Measurements from ENCODE around the gene RBM19.

RBM19 gene

DNA sequence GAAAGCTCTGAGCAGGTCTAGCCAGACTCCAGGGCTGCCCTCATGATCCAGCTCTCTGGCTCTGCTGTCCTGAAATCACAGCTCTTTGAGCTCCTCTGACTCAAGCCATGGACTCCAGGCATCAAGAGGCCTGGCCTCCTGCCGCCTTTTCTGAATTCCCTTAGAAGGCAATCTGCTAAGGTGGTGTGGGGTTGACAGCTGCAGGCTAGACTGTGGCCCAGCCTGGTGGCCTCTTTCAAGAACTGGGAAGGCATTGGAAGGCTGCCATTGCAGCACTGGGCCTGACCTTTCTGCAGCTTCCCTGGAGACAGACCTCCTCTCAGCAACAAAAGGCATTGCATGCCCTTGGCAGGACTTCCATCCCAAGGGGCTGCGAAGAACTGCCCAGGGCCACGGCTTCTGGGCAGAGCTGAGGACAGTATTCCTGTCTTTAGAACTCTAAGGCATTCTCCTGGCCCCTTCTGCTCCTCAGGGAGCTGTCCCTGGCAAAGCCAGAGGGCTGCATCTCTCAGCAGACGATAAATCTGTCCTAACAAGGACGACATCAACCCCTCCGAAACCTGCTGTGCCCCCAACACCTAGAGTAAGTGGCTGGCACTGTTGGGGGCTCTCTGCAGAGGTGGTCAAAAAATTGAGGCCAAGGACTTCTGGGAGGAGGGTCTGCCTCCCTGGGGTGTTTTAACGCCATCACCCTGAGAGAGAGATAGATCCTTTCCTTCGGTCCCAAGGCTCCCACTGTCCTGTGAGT, 115.6 kb downstream of the RBM19 start:
- no peak for DNase-seq

DNA sequence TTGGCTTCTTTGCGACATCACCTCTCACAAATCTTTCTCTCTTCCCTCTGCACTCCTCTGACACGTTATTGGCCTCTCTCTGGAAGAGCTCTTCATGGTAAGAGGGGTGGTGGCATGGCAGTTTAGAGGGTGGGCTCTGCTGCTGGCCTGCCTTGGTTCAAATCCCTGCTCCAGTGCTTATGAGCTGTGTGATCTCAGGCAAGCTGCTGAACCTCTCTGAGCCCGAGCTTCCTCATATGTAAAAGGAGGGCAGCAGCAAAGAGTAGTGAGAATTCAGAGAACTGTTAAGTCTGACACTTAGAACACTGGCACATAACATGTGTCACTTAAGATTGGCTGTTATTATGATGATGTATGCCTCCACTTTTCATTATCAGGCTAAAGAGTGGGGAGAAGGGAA, 118.3 kb downstream of the RBM19 start:
- no peak for DNase-seq

DNA sequence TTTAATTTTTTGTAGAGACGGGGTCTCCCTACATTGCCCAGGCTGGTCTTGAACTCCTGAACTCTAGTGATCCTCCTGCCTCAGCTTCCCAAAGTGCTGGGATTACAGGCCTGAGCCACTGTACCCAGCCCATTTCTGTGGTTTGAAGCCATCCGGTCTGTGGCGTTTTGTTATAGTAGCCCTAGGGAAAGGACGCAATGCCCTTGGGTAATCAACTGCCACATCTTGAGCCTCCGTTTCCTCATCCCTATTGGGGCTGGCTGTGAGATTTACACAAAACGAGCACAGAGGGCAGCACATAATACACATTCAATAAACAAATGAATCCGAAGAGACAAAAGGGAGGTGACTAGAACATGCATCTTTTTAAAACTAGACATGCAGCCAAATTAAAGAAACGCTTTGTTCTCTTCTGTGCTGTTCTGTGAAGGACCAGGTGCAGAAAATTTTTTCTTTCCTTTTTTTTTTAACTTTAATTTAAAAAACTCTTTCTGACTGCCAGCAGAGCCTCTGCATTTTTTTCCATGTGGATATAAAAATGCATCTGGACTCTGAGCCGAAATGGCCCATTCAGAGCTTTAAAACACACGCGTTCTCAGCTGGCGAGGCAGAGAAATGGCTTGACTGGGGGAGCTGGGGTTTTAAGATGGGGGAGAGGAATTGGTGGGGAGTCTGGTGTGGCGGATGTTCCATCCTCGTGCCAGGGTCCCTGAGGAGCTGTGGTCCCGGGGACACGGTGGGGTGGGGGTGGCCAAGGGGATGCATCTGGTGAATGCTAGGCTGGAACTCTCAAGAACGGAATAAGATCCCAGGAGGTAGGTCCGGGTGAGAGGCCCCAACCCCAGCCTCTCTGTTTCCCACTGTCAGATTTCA, 119.0 kb downstream of the RBM19 start:
- DNase-seq = no peak

DNA sequence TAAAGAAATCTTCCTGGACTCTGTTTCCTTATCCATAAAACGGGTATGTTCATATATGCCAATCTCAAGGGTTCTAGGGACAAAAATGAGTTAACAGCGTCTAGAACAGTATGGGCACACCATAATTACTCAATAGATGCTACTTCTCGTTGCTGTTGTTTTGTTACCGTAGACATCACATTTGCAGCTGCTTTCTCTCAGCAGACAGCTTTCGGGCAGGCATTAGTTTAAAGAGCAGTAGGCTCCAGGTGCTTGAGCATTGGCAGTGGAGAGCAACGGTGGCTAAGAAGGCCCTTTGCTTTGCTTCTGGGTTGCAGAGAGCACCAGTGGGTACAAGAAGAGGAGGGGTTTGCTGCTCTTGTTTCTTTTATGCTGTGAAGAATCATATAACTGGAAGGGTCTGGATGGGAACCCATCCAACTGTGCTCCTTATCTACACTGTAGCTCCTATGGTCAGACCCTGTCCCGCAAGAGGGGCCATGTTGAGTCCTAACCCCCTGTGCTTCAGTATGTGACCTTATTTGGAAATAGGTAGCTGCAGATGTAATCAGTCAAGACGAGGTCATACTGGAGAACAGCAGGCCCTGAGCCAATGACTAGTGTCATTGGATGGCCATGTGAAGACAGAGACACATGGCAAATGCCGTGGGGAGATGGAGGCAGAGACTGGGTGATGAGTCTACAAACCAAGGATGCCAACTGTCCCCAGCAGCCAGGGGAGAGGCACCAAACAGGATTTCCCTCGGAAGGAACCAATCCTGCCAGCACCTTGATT, 120.0 kb downstream of the RBM19 start:
- DNase-seq = no peak

DNA sequence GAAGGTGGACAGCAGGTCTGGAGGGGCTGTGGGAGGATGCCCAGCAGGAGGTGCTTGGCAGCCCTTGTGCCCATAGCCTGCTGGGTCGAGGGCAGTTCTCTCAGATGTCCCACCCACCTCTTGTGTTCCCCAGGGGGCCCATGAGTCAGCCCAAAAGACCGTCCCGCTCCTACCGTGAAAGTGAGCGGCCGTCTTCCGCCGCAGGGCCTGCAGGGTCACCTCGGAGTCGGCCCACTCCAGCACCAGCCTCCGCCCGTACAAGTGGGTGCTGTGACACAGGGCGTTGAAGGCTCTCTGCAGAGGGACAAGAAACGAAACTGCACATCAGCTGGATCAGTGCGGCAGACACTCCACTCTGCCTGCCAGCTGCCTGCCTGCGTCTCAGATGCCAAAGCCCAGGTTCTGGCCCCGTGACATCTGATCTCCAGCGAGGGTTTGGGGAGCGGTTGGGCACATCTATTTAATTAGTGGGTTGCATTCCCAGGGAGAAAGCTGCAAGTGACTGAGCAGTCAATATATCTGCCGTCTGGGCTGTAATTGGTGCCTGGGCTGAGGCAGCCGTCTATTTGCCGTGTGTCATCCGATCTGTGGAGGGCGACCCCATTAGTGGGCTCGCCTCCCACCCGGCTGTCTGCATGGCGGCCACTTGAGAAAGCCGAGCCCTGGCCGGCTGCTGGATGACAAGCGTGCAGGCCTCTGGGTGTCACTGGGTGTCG, 121.5 kb downstream of the RBM19 start:
- no peak for DNase-seq

DNA sequence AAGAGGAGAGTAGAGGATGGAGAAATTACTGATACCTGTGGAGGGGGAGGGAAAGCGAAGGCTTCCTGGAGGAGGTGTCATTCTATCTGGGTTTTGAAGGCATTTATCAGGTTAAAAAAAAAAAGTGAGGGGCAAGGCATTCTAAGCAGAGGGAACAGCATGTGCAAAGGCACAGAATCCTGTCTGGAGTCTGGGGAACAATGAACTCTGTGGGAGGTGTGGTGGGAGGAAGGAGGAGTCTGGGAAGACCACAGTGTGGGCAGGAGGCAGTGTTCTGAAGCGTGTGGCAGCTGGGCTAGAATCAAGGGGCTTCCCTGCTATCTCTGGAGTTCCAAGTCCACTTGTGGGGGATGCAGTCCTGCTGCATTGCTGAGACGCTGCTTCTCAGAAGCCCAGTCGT, 123.4 kb downstream of the RBM19 start:
- no peak for DNase-seq

DNA sequence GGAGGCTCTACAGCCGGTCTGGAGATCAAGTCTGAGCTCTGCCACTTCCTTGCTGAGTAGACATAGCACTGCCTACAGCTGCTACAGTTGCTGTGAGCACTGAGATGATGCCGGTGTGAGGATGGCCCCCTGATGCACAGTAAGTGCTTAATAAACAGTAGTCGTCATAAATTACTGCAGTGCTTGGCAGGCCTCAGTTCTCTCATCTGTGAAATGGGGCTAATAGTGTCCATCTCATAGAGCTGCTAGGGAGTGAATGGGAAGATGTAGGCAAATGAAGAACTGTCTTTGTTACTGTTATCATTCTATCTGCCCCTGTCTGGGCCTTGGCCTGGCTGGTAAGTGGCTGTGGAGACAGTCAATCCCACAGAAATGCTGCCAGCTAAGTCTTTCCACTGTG, 124.3 kb downstream of the RBM19 start:
- no peak for DNase-seq

DNA sequence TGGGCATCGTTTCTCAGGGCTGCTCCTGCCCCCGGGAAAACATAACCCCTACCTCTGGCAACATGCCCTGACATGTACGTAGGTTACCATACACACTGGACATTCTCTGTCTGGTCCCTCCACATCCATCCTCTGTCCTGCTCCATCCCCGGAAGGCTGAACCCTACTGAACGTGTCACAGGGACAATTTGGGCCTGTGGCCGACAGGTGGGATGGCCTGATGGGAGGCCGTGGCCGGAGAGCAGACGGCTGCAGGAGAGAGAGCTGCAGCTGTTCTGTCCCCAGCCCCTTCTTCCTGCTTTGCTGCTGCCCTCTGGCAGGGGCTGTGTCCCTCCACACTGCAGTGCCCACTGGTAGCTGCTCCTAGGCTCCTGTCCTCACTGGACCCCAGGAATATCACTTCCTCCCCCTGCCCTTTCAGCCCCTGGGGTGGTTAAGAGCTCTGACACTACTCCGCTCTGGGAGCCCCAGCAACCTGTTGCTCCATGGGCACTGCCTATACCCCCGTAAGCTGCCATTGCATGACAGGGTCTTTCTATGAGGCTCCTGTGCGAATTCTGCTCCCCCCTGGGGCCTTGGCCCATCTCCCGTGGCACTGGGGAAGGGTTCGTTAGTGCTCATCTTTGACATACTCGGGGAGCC, 125.6 kb downstream of the RBM19 start:
- no peak for DNase-seq

DNA sequence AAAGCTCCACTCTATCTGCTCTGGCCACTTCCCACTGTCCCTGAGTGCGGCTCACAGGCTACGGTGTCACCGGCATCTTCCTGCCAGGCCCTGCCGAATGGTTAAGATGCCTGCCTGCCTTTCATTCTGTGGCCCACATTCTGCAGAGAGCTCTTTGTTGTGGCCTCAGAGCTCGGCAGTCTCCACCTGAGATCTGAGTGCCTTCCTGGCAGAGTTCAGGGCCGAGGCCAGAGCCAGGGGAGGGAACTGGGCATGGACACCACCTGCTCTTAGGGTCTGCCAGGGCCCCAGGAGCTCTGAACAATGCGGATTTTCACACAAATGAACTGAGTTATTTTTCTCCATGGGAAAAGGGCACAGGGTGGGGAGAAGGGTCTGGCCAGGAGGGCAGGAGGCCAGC, 127.2 kb downstream of the RBM19 start:
- no peak for DNase-seq

DNA sequence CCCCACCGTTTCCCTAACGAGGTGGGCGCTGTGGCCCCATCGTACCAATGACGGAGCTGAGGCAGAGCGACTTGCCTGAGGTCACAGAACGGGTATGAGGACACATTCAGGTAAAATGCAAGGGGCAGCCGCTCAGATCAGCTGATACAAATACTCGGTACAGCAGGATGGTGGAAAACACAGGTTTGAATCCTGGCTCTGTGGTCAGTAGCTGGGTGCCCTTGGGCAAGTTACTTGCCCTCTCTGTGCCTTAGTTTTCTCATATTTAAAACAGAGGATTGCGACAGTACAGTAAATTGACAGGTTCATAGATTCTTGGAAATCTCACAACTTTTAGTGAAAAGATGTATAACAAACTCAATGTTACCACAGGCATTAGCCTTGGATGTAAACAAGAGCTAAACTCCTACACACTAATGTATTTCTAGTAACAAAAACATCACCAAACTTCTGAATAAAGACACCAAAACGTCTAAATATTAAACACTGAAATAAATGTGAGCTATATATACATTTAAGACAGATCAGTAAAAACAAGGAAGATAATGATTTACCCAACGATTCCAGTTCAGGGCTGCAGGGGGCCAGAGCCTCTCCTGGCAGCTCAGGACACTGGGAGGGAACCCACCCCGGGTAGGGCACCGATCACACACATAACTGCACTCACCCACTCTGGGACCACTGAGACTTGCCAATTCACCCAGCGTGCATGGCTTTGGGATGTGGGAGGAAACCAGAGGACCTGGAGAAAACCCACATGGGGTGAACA, 128.4 kb downstream of the RBM19 start:
- no peak for DNase-seq

DNA sequence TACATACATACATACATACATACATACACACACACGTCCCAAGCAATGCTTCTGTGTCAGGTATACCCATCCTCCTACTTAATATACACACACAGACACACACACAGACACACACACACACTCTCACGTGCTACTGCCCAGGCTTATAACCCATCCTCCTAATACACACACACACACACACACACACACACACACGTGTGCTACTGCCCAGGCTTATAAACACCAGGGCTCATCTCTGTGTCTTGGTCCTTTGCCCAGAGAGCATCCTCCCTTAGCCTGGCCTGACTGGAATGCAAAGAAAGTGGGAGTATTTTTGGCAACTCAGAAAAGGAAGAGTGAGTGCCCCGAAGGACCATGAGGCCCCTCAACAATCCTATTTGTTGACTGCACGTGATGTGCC, 129.0 kb downstream of the RBM19 start:
- no peak for DNase-seq

DNA sequence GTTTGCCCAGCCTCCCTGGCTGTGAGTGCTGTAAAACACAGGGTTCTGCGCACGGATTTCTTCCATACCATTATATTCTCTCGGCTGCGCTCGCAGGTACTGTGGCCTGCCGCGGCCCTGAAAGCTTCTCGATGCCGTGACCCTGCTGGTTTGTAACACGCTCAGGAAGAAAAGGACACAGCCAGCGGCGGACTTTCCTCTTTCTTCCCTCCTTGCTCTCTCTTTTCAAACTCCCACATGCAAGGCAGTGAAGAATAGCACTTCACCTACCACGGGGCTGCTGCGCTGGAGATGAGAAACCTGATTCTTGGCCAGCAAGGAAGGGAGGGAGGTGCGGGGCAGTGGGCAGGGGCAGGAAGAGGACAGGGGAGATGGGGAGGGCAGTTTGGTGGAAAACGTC, 130.2 kb downstream of the RBM19 start:
- no peak for DNase-seq

DNA sequence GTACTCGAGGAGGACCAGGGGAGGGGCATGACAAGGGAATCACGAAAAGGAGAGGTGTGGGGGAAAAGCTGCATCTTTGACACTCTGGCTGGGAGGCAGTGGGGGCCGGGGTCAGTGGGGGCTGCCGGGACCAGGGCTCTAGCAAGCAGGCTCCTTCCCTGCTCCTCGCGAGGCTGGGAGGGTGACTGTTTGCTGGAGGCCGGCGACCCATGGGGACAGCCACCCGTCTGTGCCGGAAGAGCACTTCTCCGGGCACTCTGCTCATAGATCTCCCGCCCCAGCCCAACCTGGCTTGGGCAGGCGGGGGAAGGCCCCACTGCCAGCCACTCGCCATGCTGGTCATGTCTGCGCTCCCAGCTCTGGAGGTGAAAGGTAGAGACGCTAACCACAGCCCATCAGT, 130.7 kb downstream of the RBM19 start:
- DNase-seq = no peak

DNA sequence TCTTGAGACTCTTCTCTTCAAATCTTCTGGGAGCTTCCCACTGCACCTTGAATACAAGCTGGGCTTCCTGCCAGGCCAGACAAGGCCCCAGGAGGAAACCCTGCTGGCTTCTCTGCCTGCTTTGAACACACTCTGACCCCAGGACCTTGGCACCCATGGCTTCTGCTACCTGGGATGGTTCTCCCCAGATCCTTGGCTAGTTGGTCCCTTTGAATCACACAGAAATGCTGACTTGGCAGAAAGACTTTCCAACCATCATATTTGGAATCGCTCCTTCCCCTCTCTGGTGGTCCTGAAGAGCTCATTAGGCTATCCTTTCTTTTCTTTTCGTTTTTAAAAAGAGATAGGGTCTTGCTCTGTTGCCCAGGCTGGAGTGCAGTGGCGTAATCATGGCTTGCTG, 132.7 kb downstream of the RBM19 start:
- no peak for DNase-seq

DNA sequence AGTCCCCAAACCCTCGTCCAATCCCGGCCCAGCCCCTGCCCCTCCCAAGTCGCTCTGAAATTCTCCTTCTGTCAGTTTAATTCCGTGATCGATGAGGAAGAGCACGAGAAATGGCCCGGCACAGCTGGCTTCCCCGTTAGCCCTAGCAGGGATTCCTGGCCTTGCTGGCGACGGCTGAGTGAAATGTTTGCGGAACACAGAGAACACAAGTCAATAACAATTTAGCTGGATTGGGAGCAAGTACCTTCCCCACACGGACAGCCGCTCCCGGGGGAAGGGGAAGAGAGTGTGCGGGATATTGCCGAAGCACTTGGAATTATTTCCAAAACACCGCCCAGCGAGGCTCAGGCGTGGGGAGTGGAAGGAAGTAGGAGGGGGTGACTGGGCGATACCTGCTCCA, 134.6 kb downstream of the RBM19 start:
- DNase-seq = no peak

DNA sequence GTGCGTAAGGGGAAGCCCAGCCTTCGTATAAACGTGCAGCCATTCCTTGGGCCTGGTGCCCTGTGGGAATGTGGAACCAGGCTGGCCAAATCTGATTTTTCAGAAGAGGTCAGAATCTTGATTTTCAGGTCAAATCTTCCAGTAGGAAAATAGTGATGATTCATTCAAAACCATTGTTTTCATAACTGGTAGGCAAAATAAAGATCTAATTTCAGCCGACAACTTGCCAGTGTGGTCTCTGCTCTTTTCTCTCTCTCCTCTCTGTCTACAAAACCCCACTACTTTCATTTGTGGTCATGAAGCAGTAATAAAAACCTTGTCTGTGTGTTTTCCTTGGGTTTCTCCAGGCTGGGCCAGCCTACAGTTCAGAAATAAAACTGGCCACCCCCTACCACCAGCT, 135.1 kb downstream of the RBM19 start:
- DNase-seq = no peak

DNA sequence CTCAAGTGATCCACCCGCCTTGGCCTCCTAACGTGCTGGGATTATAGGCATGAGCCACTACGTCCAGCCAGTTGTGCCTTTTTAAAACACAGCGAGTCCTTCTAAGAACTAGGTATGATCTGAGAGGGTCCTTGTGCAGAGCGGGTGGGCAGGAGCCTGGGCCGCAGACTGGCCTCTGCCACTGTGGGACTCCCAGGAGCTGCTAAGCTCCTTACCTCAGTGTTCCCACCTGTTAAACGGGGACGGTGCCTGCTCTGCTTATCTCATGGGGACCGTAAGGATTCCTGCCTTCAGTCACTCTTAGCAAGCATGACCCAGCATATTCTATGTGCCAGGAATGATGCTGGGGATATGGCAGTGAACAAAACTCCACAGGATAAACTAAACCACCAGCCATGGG, 136.9 kb downstream of the RBM19 start:
- no peak for DNase-seq

DNA sequence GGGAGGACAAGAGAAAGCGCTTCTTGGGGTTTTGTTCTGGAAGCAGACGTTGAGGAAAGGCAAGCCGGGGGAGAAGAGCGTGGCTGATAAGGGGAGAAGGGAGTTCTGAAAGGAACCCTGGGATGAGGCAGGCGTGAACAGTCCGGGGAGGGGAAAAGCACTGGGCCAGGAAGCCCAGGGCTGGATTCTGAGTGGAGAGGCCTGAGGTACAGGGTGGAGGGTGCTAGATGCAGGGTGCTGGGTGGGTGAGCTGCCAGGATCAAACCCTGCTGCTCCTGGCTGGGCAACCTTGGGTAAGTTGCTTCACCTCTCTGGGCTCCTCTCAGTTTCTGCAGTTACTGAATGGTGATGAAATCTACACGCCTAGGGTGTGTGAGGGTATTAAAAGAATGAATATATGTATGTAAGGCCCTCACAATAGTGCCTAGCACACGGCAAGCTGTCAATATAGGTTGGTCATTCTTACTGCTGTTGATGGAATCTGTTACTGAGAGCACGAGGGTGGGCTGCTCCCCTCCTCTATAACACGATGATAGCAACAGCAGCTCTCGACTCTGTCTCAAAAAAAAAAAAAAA, 138.5 kb downstream of the RBM19 start:
- DNase-seq = no peak

DNA sequence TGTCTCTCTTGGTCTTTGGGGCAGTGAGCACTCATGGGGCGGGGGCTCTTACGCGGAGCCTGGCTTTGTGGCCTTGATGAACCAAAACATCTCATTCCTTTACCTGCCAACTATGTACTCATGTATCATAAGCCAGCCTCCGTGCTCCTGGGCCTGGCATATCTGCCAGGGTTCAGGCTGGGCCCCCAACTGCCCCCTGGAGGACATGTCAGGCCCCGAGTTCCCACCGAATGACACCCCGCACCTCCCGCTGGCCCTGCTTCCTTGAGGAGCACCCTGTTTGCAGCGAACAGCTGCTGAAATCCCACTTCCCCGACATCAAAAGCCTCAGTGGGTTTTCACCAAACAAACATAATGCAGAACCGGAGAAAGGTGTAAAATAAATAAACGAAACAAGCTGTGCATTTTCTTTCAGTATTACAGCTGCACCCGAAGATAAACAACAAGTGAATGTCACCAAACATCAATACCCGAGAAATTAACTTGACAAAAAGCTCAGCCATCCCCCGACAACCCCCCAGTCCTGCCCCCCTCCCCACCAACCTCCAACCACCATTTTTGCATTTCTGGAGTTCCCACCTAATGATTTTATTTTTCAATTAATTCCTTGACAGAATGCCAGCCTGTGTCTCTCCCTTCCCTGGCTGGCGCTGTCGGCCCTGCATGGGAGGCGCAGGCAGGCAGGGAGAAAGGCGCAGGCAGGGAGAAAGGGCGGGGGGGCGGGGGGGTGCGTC, 139.2 kb downstream of the RBM19 start:
- DNase-seq = no peak

DNA sequence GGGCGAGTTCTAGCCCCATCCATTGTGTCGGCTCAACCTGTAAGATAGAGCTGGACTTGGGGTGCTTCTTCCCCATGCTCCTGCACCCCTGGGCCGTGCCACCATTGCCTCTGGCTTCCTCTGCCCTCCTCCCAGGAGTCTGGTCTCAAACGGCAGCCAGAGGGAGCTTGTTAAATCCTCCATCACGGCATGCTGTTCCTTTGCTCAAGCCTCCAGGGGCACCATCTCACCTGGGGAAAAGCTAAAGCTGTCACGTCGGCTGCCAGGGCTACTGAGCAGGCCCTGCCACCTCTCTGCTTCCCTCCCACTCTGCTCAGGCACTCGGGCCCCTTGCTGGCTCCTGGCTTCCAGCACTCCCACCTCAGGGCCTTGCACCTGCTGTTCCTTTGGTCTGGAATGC, 140.4 kb downstream of the RBM19 start:
- no peak for DNase-seq

DNA sequence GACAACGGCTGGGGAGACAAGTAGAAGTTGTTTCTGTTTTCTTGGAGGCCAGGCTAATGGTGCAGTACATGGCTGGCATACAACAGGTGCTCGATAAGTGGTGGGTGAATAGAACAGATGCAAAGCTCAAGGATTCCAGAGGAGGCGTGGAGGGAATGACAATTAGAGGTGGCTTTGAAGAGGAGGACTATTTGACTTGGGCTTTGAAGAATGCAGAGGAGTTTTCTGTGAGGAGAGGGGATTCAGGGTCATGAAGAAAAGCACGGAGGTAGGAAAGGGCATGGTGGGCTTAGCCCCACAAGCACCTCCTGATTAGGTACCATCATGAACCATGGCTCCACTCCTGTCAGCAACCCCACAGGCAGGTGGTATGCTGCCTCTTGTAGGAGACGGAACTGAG, 142.3 kb downstream of the RBM19 start:
- DNase-seq = no peak
